ENCODE measurements around the gene ZNF423.
A peak's percentile ranks its signal among the peaks of the same experiment; 100 is the strongest.
"Not testable (repeated sequence)": the region's sequence is repeated elsewhere in the genome, so short reads cannot be mapped to it uniquely, and the experiment has no call there.

The ZNF423 gene

GRCh38 chr16:49855822-49856671, at the start of gene ZNF423:
Gene ZNF423, minus strand, starts transcription at chr16:49856112. Its CDS starts 338 bp downstream, at chr16:49855774.
- no peak for DNase-seq

GRCh38 chr16:49904348-49905062, 48.6 kb upstream of the ZNF423 start:
- no peak for DNase-seq

- no peak for DNase-seq
Observed at GRCh38 chr16:49902908-49903307, 47.0 kb upstream of the ZNF423 start.

GRCh38 chr16:49901711-49902110, 45.8 kb upstream of the ZNF423 start:
- DNase-seq: no peak

GRCh38 chr16:49900875-49901274, 45.0 kb upstream of the ZNF423 start:
- no peak for DNase-seq

GRCh38 chr16:49899991-49900695, 44.2 kb upstream of the ZNF423 start:
- DNase-seq: no peak

- no peak for DNase-seq
Observed at GRCh38 chr16:49896447-49896964, 40.6 kb upstream of the ZNF423 start.

GRCh38 chr16:49890876-49891275, 35.0 kb upstream of the ZNF423 start:
- peak; percentile 26 to 28 for DNase-seq

GRCh38 chr16:49889725-49890397, 33.9 kb upstream of the ZNF423 start:
- DNase-seq: no peak

- DNase-seq: no peak
Observed at GRCh38 chr16:49886554-49887094, 30.7 kb upstream of the ZNF423 start.

- no peak for DNase-seq
Observed at GRCh38 chr16:49884033-49885015, 28.4 kb upstream of the ZNF423 start.

GRCh38 chr16:49883076-49884014, 27.4 kb upstream of the ZNF423 start:
- DNase-seq: no peak

- no peak for DNase-seq
Observed at GRCh38 chr16:49881890-49882289, 26.0 kb upstream of the ZNF423 start.

GRCh38 chr16:49878540-49878939, 22.6 kb upstream of the ZNF423 start:
- not testable (repeated sequence) for DNase-seq

GRCh38 chr16:49876716-49877129, 20.8 kb upstream of the ZNF423 start:
- DNase-seq: peak; percentile 67 to 71

- DNase-seq: no peak
Observed at GRCh38 chr16:49875806-49876715, 20.1 kb upstream of the ZNF423 start.

- no peak for DNase-seq
Observed at GRCh38 chr16:49874613-49875237, 18.8 kb upstream of the ZNF423 start.

- DNase-seq: not testable (repeated sequence)
Observed at GRCh38 chr16:49871824-49872223, 15.9 kb upstream of the ZNF423 start.
